ENCODE results near the gene NR2F1.

The NR2F1 gene

DNA sequence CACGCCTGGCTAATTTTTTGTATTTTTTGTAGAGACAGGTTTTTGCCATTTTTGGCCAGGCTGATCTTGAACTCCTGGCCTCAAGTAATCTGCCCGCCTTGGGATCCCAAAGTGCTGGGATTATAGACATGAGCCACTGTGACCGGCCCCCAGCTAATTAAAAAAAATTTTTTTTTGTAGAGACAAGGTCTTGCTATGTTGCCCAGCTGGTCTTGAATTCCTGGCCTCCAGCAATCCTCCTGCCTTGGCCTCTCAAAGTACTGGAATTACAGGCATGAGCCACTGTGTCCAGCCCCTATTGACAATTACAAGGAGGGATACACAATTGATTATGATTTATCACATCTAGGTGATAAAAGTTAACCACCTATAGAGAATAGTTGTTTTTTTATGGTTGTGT, 59.5 kb downstream of the NR2F1 start:
- DNase-seq, result no peak

Data from KG1 (cell line).